Testis (tissue), 3 donors: ENCODE results near the gene FBLN5. TPM values are rescaled to one million over a fixed set of nuclear protein-coding genes. Genes with fewer than 3 reads are reported as not detected.

Source experiments
- DNase-seq: peaks from one replicate; pipeline ENCODE4 v3.0.0-alpha.2; 2019
- H3K27ac ChIP-seq, 2 donors: fragments of 200-600 bp; sonication (generic); one replicate each; pipeline ENCODE4 v1.5.1; 2019
- H3K27me3 ChIP-seq: fragments of 200-600 bp; sonication (generic); one replicate; pipeline ENCODE4 v1.5.1; 2019
- H3K36me3 ChIP-seq: fragments of 200-600 bp; sonication (generic); one replicate; pipeline ENCODE4 v1.5.1; 2017; ENCODE audit warnings: low read depth; ENCODE audit errors: missing control alignments
- H3K4me1 ChIP-seq: fragments of 200-600 bp; sonication (generic); one replicate; pipeline ENCODE4 v1.5.1; 2019
- H3K4me3 ChIP-seq, 2 donors: fragments of 200-600 bp; sonication (generic); one replicate each; pipeline ENCODE4 v1.5.1; 2017 to 2019
- H3K9me3 ChIP-seq: fragments of 200-600 bp; sonication (generic); one replicate; pipeline ENCODE4 v1.5.1; 2017
- POLR2A ChIP-seq: fragments of 450-650 bp; IDR thresholded peaks from one replicate; pipeline ENCODE4 v1.6.1; 2017; ENCODE audit warnings: antibody characterized with exemption, mild to moderate bottlenecking, moderate library complexity
- WGBS, 2 donors: methylation state at CpG; one replicate each; pipeline ENCODE4 v1.1.5; 2018; 5-methylcytosine and 5-hydroxymethylcytosine counted together
- intact Hi-C: fragments of 100-400 bp; cut with DNase I; formaldehyde crosslinking; loops from one replicate; pipeline ENCODE4 v1.15.1; 2023; ENCODE audit warnings: low total_unique reads
- polyA plus RNA-seq: library from polyadenylated mRNA; stranded (reverse); fragments of 350-450 nt; fragmentation: Illumina TruSeq; extraction: RNeasy Lipid Tissue Mini Kit (QIAGEN cat#74804); gene quantifications from one replicate; pipeline ENCODE4 v1.2.3, GENCODE V29; 2014; ENCODE audit warnings: low read depth, low replicate concordance; ENCODE audit not compliant: insufficient read depth
- total RNA-seq, 2 donors: library from RNA; depleted of rRNA; stranded (reverse); fragments of >200 nt; gene quantifications; one replicate each; pipeline ENCODE4 v1.2.3, GENCODE V29; 2016
- TF ChIP-seq, protein P1 (sequence below), 3 experiments: fragments of 450-650 bp in 2 of 3; fragments of 200-600 bp in 1 of 3; sonication (generic) in 1 of 3; IDR thresholded peaks; one replicate each; pipeline ENCODE4 v1.5.1; 2016 to 2019; ENCODE audit warnings: antibody characterized with exemption in 3 of 3, mild to moderate bottlenecking in 2 of 3, moderate library complexity in 1 of 3

The FBLN5 gene
- total and polyA plus RNA-seq, 3 donors from 2014 or later: 88.1 to 118 (median 110) TPM

DNA sequence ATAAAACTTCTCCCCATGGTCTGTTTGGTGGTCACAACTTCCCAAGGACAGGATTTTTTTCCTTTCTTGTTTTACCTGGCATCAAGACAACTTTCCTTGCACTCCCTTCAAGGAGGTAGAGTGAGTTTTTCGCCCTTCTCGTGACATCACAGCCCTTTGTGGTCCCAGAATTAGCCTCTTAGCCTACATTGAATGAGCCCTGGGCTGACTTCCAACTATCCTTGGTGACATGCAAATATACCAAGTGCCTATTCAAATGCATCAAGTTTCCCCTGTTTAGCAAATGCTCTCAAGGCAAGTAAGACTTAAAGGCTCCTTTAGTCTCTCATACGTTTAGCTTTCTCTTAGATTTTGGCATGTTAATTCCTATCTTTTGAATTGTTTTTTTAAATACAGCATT is 116.7 kb downstream of the FBLN5 start:
- no peaks in the 10 kb centered on the region for H3K4me1 ChIP-seq
- no peaks in the 10 kb centered on the region for H3K9me3 ChIP-seq
- no peak overlapping the region for H3K4me3 ChIP-seq
- H3K27me3 ChIP-seq: no peaks in the 10 kb centered on the region
- H3K27ac ChIP-seq: no peak overlapping the region
- intact Hi-C loops: no loop called here
- no peaks in the 10 kb centered on the region for H3K36me3 ChIP-seq
- TF ChIP-seq, protein P1, sequence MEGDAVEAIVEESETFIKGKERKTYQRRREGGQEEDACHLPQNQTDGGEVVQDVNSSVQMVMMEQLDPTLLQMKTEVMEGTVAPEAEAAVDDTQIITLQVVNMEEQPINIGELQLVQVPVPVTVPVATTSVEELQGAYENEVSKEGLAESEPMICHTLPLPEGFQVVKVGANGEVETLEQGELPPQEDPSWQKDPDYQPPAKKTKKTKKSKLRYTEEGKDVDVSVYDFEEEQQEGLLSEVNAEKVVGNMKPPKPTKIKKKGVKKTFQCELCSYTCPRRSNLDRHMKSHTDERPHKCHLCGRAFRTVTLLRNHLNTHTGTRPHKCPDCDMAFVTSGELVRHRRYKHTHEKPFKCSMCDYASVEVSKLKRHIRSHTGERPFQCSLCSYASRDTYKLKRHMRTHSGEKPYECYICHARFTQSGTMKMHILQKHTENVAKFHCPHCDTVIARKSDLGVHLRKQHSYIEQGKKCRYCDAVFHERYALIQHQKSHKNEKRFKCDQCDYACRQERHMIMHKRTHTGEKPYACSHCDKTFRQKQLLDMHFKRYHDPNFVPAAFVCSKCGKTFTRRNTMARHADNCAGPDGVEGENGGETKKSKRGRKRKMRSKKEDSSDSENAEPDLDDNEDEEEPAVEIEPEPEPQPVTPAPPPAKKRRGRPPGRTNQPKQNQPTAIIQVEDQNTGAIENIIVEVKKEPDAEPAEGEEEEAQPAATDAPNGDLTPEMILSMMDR (IDR thresholded peaks at IDR 0.05): no peak
- TF ChIP-seq POLR2A: no peak
- DNase-seq: no peak
- 42% methylated on average over 3 of the region's 3 CpGs for WGBS, 2 donors

DNA sequence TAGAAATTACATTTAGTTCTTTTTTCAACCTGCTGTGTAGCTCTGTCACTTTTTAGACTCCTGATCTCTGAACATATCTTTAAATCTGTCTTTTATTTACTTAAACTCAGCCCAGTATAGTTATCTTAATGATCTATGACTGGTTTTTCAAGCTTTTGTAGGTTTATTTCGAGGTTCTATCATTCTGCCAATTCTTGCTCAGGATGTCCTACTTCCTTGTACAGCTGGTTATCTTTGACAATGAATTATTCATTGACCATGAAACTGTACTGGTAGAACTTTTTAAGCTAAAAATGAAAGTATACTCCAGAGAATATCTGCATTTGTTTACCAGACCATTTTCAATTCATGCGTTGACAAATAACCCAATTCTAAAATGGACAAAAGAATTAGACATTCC is 118.0 kb downstream of the FBLN5 start:
- Histone ChIP-seq H3K27me3 (no peaks in the 10 kb centered on the region), H3K27ac (no peak overlapping the region), H3K4me3 (no peak overlapping the region), H3K36me3 (no peaks in the 10 kb centered on the region), H3K4me1 (no peaks in the 10 kb centered on the region), H3K9me3 (no peaks in the 10 kb centered on the region)
- no peak for DNase-seq
- intact Hi-C loops: no loop called here
- WGBS, 2 donors: 41 to 43% methylated on average over 2 of the region's 2 CpGs
- TF ChIP-seq, protein P1 (IDR thresholded peaks at IDR 0.05): no peak
- TF ChIP-seq POLR2A: no peak

DNA sequence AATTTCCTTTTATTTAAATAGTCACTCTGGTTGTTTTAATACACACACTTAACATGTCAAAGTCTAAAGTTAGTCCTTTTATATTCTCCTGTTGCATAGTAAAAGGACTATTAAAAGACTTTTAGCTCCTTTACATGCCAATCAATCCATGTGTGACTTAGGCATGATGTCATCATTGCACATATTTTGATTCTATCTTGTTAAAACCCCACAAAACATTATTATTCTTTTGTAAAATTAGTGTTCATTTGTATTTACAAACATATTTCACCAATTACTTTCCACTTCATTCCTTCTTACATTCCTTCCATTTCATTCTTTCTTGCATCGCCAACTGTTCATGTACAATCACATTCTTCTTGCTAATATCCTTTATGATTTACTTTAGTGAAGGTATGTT is 119.7 kb downstream of the FBLN5 start:
- H3K9me3 ChIP-seq: no peaks in the 10 kb centered on the region
- H3K4me3 ChIP-seq: no peak overlapping the region
- 89 to 95% methylated on average over 1 of the region's 1 CpG for WGBS, 2 donors
- no peaks in the 10 kb centered on the region for H3K27me3 ChIP-seq
- intact Hi-C loops: no loop called here
- TF ChIP-seq, protein P1 (IDR thresholded peaks at IDR 0.05): no peak
- TF ChIP-seq POLR2A: no peak
- no peaks in the 10 kb centered on the region for H3K4me1 ChIP-seq
- no peaks in the 10 kb centered on the region for H3K36me3 ChIP-seq
- H3K27ac ChIP-seq: no peak overlapping the region
- no peak for DNase-seq

Other genes starting within 250 kb of the FBLN5 start
- 1 to 10 TPM; 5.0 to 6.4 TPM for gene CATSPERB, start 215.6 kb downstream of the FBLN5 start, total RNA-seq
- gene CATSPERB, start 215.6 kb downstream of the FBLN5 start, polyA plus RNA-seq: 6.1 TPM
- 10 to 100 TPM; 19.6 to 24.3 TPM for gene TC2N, start 80.2 kb downstream of the FBLN5 start, total RNA-seq
- gene TC2N, start 80.2 kb downstream of the FBLN5 start, polyA plus RNA-seq: 17.2 TPM
- 10 to 100 TPM; 38.5 to 39.4 TPM for gene TRIP11, start 92.4 kb upstream of the FBLN5 start, total RNA-seq
- gene TRIP11, start 92.4 kb upstream of the FBLN5 start, polyA plus RNA-seq: 3.8 TPM
- 10 to 100 TPM; 35.0 to 43.8 TPM for gene ATXN3, start 158.9 kb upstream of the FBLN5 start, total RNA-seq
- 22.9 TPM for gene ATXN3, start 158.9 kb upstream of the FBLN5 start, polyA plus RNA-seq
- 100 to 1,000 TPM; 151 to 169 TPM for gene NDUFB1, start 174.0 kb upstream of the FBLN5 start, total RNA-seq
- gene NDUFB1, start 174.0 kb upstream of the FBLN5 start, polyA plus RNA-seq: 182 TPM
- 10 to 100 TPM; 49.2 to 56.1 TPM for gene CPSF2, start 174.3 kb upstream of the FBLN5 start, total RNA-seq
- gene CPSF2, start 174.3 kb upstream of the FBLN5 start, polyA plus RNA-seq: 66.1 TPM